NCI-H2227 (cell line): ENCODE results near the gene AAMDC.

ENCODE experiments used
- DNase-seq: peaks from one replicate; lab custom pipeline; 2025; ENCODE audit not compliant: unreplicated experiment; lab: John Stamatoyannopoulos, UW

The AAMDC gene

GRCh38 chr11:77820565-77821348, at the start of gene AAMDC, which contains the start of gene RSF1:
AAMDC (plus strand) TSS chr11:77821144; CDS start chr11:77842497, 21,353 bp downstream.
RSF1 (minus strand) TSS chr11:77820722; CDS start chr11:77820714, 8 bp downstream.
- DNase-seq, result peak; percentile 98

DNA sequence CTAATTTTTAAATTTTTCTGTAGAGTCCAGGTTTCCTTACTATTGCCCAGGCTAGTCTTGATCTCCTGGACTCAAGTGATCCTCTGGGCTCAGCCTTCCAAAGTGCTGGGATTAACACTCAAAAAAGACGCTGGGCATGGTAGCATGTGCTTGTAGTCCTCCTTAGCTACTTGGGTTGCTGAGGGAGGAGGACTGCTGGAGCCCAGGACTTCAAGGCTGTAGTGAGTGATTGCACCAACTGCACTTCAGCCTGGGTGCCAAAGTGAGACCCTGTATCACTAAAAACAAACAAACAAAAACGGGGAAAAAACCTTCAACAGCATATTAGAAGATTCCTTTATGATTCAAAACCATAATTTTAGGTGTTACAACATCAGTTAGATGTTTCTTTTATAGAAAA, 45.0 kb upstream of the AAMDC start:
- no peak for DNase-seq

- peak; percentile 15 for DNase-seq
Measured at GRCh38 chr11:77776455-77776854, 44.5 kb upstream of the AAMDC start.

GRCh38 chr11:77778118-77778517, 42.8 kb upstream of the AAMDC start:
- no peak for DNase-seq

GRCh38 chr11:77778549-77778948, 42.4 kb upstream of the AAMDC start:
- no peak for DNase-seq

GRCh38 chr11:77779935-77780334, 41.0 kb upstream of the AAMDC start:
- DNase-seq, result no peak

DNA sequence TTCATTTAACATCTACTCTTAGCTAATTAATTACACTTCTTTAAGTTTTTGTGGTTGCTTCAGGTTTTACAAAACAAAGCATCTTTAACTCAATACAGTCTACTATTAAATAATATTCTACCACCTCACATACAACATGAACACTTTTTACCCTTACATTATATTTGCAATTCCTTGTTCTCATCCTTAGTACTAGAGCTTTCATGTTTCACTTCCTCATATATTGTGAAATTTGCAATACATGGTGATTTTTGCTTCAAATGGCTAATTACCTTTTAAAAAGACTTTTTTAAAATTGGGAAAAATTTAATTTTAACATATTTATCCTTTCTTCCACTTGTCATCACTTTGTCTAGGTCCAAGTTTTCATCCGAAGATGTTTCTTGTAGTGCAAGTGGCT, 37.9 kb upstream of the AAMDC start:
- no peak for DNase-seq

DNA sequence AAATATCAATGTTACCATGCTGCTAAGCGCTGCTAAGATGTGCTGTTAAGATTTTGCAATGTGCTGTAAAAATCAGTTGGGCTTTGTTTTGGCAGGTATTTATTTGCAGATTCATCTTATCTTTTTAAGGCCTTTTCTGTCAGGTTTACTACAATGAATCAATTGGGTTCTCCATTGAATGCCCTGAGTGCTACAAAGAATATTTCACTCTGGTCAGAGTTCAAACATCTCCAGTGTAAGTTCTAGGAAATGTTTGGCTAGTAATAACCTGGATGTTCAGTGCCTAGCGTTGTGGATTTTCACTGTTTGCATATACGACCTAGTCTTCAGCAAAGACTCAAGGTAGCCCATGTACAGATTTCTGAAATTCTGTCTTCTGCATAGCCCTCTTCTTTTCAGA, 36.4 kb upstream of the AAMDC start:
- DNase-seq, result no peak

- peak; percentile 10 for DNase-seq
Measured at GRCh38 chr11:77789061-77789730, 31.7 kb upstream of the AAMDC start.

GRCh38 chr11:77789731-77790476, 31.0 kb upstream of the AAMDC start:
- no peak for DNase-seq

- DNase-seq, result no peak
Measured at GRCh38 chr11:77791301-77791700, 29.6 kb upstream of the AAMDC start.

- no peak for DNase-seq
Measured at GRCh38 chr11:77793972-77794371, 27.0 kb upstream of the AAMDC start.

DNA sequence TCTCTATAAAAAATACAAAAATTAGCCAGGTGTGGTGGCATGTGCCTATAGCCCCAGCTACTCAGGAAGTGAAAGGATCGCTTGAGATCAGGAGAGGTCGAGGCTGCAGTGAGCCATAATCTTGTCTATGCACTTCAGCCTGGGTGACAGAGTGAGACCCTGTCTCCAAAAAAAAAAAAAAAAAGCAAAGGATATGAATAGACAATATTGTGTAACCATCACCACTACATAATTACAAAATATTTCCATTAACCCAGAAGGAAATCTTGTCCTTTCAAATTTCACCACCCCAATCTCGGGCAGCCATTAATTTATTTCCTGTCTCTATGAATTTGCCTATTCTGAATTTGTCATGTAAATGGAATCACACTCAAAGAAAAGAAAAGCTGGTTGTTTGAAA, 21.6 kb upstream of the AAMDC start:
- DNase-seq, result no peak

DNA sequence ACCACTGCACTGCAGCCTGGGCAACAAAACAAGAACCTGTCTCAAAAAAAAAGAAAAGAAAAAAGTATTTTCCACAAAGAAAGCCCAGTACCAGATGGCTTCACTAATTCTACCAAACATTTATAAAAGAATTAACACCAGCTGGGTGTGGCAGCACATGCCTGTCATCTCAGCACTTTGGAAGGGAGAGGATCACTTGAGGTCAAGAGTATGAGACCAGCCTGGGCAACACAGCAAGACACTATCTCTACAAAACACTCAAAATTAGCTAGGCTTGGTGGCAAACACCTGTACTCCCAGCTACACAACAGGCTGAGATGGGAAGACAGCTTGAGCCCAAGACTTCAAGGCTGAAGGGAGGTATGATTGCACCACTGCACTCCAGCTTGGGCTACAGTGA, 20.5 kb upstream of the AAMDC start:
- DNase-seq, result no peak

DNA sequence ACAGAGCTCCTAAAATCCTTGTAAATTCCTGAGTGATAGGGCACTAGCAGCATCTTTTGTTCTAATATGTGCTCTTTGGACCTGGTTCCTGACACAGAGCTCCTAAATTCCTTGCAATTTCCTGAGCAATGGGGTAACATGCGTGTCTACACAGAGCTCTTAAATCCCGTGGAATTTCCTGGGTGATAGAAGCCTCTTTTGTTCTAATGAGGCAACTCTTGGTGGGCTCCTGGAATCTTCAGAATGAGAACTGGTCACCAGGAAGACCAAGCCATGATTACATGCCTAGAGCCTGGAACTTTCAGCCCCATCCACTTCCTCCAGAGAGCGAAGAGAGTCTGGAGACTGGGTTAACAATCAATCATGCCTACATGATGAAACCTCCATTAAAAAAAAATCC, 19.5 kb upstream of the AAMDC start:
- DNase-seq, result no peak

DNA sequence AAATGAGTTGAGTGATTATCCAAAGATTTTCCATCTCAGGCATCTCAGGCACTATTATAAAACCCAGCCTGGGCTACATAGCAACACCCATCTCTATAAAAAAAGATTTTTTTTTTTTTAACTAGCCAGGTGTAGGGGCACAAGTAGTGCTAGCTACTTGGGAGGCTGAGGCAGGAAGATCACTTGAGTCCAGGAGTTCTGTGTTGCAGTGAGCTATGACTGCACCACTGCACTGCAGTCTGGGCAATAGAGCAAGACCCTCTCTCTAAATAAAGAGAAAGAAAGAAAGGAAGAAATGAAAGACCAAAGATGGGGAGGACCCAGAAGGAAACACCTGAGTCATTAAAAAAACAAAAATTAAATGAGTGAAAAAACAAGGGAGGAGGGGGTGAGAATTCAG, 14.5 kb upstream of the AAMDC start:
- DNase-seq, result no peak

GRCh38 chr11:77806993-77807392, 14.0 kb upstream of the AAMDC start:
- DNase-seq, result no peak

GRCh38 chr11:77813256-77813655, 7.7 kb upstream of the AAMDC start:
- no peak for DNase-seq

- DNase-seq, result no peak
Measured at GRCh38 chr11:77814848-77815247, 6.1 kb upstream of the AAMDC start.

DNA sequence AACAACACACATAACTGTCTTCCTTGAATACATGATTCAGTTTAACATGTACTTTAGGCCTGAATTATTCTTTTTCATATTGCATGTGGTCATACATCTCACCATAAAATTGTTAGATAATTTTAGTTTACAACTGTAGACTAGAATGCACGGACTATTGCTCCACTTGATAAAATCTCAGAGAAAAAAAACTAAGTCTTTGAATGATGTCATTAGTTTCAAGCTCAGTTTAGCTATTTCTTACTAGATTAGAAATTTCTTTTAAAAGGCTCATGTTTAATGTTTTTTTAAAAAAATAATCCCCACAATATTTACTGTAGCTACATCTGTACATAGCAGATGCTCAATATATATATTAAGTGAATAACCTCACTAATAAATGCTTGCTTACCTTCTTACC, 5.5 kb upstream of the AAMDC start:
- DNase-seq, result no peak

DNA sequence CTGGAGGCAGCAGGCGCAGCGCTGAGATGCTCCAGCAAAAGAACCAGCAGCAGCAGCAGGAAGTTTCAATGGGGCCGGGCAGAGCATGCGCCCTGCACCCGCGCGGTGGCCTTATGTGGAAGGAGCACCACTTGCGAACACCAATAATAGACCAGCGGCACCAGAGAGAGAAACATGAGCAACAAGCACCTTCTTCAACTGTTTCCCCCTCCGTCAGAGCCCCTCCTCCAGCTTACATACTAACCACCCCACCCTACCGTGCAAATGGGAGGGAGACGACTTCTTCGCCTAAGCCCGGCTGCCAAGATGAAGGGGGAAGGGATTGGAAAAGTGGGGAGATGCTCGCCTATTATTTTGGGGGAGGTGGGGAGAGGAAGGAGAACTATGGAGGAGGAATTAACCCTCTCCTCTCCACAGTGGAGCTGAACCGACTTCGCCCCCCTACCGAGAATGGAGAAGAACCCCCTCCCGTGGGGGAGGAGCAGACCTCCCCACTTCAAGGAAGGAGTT, 1.5 kb upstream of the AAMDC start:
- DNase-seq, result peak; percentile 88
